Stomach (tissue), 4 donors: Measurements from ENCODE around the gene ENTR1.

Source experiments
- POLR2A ChIP-seq, 4 donors: fragments of 450-650 bp; IDR thresholded peaks; one replicate each; pipeline ENCODE4 v1.6.1; 2016; ENCODE audit warnings: antibody characterized with exemption in 4 of 4, control low read depth in 2 of 4, mild to moderate bottlenecking in 1 of 4, moderate library complexity in 1 of 4
- TF ChIP-seq, protein P1 (sequence below), 7 experiments: fragments of 450-650 bp in 4 of 7; fragments of 200-600 bp in 3 of 7; sonication (generic) in 3 of 7; IDR thresholded peaks; one replicate each; pipeline ENCODE4 v1.5.1; 2016 to 2019; ENCODE audit warnings: antibody characterized with exemption in 7 of 7, control low read depth in 2 of 7, mild to moderate bottlenecking in 1 of 7

DNA sequence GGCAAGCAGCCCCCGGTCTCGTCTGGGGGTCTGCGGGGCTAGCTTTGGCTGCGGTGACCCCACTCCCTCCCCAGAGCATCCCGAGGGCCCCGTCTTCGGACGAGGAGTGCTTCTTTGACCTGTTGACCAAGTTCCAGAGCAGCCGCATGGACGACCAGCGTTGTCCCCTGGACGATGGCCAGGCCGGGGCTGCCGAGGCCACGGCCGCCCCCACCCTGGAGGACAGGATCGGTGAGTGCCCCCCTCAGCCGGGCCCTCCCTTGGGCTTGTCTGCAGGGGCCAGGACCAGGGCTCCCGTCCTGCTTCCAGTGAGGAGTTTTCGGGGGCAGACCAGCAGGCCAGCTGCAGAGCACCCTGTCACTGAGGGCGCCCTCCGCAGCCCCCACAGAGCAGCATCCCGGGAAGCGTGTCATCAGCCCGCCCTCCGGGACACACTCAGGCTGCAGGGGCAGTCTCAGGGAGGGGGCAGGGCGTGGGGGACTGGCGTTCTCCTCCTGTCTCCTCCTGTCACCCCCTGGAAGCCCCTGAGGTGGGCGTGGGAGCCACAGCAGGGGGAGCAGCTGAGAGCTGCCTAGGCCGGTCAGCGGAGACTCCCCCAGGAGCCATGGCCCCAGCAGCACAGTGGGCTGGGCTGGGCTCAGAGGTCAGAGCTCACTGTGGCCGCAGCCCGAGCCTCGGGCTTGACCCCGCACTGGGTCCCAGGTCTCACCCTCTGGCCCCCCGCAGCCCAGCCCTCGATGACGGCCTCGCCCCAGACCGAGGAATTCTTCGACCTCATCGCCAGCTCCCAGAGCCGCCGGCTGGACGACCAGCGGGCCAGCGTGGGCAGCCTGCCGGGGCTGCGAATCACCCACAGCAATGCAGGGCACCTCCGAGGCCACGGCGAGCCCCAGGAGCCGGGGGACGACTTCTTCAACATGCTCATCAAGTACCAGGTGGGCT lies 54.5 kb downstream of the ENTR1 start:
- TF ChIP-seq, protein P1, sequence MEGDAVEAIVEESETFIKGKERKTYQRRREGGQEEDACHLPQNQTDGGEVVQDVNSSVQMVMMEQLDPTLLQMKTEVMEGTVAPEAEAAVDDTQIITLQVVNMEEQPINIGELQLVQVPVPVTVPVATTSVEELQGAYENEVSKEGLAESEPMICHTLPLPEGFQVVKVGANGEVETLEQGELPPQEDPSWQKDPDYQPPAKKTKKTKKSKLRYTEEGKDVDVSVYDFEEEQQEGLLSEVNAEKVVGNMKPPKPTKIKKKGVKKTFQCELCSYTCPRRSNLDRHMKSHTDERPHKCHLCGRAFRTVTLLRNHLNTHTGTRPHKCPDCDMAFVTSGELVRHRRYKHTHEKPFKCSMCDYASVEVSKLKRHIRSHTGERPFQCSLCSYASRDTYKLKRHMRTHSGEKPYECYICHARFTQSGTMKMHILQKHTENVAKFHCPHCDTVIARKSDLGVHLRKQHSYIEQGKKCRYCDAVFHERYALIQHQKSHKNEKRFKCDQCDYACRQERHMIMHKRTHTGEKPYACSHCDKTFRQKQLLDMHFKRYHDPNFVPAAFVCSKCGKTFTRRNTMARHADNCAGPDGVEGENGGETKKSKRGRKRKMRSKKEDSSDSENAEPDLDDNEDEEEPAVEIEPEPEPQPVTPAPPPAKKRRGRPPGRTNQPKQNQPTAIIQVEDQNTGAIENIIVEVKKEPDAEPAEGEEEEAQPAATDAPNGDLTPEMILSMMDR (IDR thresholded peaks at IDR 0.05): no peak
- TF ChIP-seq POLR2A (IDR thresholded peaks at IDR 0.05): no peak
